ENCODE results near the gene LLGL2. TPM values are rescaled to one million over a fixed set of nuclear protein-coding genes. Genes with fewer than 3 reads are reported as not detected.

Gene LLGL2
- total RNA-seq, 1 experiment from 2014 or later, result 6.1 TPM

DNA sequence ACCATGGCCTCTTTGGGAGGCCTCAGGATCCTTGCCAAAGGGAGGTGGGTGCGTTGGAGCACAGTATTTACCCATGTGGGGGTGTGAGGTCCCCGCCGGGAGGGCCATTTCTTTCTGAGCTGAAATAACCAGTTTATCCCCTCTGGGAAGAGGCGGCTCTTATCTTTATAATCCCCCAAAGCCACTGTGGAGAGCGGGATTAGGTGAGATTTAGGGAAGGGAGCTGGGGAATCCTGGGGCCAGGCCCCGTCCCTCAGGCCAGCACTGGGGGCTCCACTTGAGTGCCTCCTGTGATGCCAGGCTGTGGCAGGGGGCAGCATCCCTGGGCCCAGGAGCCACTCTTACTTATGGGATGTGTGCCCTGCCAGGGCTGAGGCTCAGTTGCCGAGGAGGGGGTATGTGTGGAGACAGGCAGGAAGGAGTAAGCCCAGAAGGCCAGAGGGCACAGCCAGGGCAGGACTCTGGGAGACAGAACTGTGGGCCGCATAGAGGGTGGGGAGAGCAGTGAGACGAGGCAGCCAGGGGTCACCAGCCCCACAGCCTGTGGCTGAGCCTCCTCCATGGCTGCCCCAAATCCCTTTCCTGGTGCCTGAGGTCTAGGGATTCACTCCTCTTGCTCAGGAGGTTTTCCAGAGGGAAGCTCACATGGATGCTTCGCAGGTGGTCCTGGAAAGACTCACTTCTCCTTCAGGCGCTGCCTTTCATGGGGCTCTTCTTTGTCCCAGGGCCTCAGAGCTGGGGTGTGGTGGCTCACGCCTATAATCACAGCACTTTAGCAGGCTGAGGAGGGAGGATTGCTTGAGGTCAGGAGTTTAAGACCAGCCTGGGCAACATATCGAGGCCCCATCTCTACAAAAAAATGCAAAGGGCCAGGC, 44.1 kb upstream of the LLGL2 start:
- Histone ChIP-seq H3K4me1 (ENCODE audit: low read length) (no peaks in the 10 kb centered on the region), H3K79me2 (ENCODE audit: low read length) (no peaks in the 10 kb centered on the region), H3K9me3 (ENCODE audit: low read length) (no peaks in the 10 kb centered on the region), H4K20me1 (ENCODE audit: insufficient read depth, low read depth, low read length) (no peaks in the 10 kb centered on the region), H2AFZ (ENCODE audit: low read length) (no peak overlapping the region), H3K27me3 (ENCODE audit: low read length) (no peaks in the 10 kb centered on the region), H3K27ac (ENCODE audit: low read length) (no peak overlapping the region), H3K4me2 (ENCODE audit: low read depth, low read length, poor library complexity, severe bottlenecking) (no peak overlapping the region), H3K9me2 (replicated peaks; ENCODE audit: insufficient read depth, low read length) (no peaks in the 10 kb centered on the region), H3K9ac (ENCODE audit: low read length) (no peak overlapping the region), H3K36me3 (ENCODE audit: insufficient read depth, low read length) (no peaks in the 10 kb centered on the region), H3K4me3 (ENCODE audit: low read length) (no peak overlapping the region)
- no peak for DNase-seq

DNA sequence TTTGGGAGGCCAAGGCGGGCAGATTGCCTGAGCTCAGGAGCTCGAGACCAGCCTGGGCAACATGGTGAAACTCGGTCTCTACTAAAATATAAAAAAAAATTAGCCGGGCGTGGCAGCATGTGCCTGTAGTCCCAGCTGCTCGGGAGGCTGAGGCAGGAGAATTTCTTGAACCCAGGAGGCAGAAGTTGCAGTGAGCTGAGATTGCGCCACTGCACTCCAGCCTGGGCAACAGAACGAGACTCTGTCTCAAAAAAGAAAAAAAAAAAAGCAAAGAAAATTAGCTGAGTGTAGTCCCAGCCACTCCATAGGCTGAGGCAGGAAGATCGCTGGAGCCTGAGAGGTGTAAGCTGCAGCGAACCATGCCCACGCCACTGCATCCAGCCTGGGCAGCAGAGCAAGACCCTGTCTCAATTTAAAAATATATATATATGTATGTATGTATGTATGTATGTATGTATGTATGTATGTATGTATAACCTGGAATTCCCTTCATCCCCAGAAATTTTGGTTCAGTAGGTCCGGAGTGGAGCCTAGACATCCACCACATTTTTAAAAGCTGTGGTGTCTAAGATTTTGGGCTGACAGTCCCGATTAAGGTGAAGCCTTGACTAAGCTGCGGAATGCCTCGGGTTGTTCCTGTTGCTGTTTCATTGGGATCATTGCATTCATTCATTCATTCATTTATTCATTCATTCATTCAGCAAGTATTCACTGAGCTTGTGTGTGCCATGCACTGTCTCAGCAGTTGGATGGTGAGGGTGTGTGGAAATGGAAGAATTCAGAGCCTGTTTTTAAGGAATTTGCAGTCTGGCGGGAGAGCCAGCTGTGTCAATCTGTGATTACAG, 43.2 kb upstream of the LLGL2 start:
- no peak overlapping the region for H3K4me3 ChIP-seq (ENCODE audit: low read length)
- no peak overlapping the region for H2AFZ ChIP-seq (ENCODE audit: low read length)
- no peaks in the 10 kb centered on the region for H3K27me3 ChIP-seq (ENCODE audit: low read length)
- H3K4me1 ChIP-seq (ENCODE audit: low read length), result peaks cover 4% of the 10 kb centered on the region
- H3K9me3 ChIP-seq (ENCODE audit: low read length), result no peaks in the 10 kb centered on the region
- H3K4me2 ChIP-seq (ENCODE audit: low read depth, low read length, poor library complexity, severe bottlenecking), result no peak overlapping the region
- H3K9me2 ChIP-seq (replicated peaks; ENCODE audit: insufficient read depth, low read length), result no peaks in the 10 kb centered on the region
- no peaks in the 10 kb centered on the region for H3K79me2 ChIP-seq (ENCODE audit: low read length)
- H4K20me1 ChIP-seq (ENCODE audit: insufficient read depth, low read depth, low read length), result no peaks in the 10 kb centered on the region
- no peak for DNase-seq
- H3K36me3 ChIP-seq (ENCODE audit: insufficient read depth, low read length), result no peaks in the 10 kb centered on the region
- H3K9ac ChIP-seq (ENCODE audit: low read length), result no peak overlapping the region
- H3K27ac ChIP-seq (ENCODE audit: low read length), result no peak overlapping the region

DNA sequence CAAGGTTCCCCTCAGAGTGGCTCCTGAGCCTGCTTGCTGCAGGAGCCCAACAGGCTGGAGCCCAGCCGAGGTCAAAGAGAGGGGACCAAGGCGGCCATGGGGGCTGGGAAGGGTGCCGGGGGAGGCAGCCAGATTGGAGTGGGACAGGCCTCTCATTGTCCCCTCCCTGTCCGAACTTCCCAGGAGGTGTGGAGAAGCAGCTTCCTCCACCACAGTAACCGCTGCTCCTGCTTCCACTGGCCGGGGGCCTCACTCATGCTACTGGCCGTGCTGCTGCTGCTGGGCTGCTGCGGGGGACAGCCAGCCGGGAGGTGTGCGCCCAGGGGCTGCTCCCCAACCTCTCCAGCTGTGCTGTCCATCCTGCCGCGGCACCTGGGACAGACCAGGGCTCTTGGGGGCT, 39.8 kb upstream of the LLGL2 start:
- Histone ChIP-seq H3K79me2 (ENCODE audit: low read length) (no peaks in the 10 kb centered on the region), H3K4me1 (ENCODE audit: low read length) (peaks cover 11% of the 10 kb centered on the region), H3K4me3 (ENCODE audit: low read length) (no peak overlapping the region), H3K27me3 (ENCODE audit: low read length) (no peaks in the 10 kb centered on the region), H3K9me2 (replicated peaks; ENCODE audit: insufficient read depth, low read length) (no peaks in the 10 kb centered on the region), H3K27ac (ENCODE audit: low read length) (no peak overlapping the region), H3K36me3 (ENCODE audit: insufficient read depth, low read length) (no peaks in the 10 kb centered on the region), H3K9me3 (ENCODE audit: low read length) (no peaks in the 10 kb centered on the region), H2AFZ (ENCODE audit: low read length) (no peak overlapping the region), H3K9ac (ENCODE audit: low read length) (no peak overlapping the region), H4K20me1 (ENCODE audit: insufficient read depth, low read depth, low read length) (no peaks in the 10 kb centered on the region), H3K4me2 (ENCODE audit: low read depth, low read length, poor library complexity, severe bottlenecking) (no peak overlapping the region)
- DNase-seq, result no peak

DNA sequence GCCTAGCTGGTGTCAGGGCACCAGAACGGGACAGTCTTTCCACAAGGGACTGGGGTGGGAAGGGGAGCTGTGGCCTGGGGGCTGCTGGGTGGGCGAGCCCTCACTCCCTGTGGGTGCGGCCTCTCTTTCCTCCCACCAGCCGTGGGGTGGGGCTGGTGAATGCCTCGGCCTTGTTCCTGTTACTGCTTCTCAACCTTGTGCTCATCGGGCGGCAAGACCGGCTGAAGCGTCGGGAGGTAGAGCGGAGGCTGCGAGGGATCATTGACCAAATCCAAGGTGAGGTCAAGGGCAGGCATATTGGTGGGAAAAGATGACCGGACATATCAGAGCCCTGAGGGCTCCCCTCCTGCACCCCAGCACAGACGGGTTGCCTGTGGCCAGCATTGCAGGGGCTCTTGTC, 39.3 kb upstream of the LLGL2 start:
- DNase-seq, result no peak
- Histone ChIP-seq H3K27ac (ENCODE audit: low read length) (no peak overlapping the region), H3K27me3 (ENCODE audit: low read length) (no peaks in the 10 kb centered on the region), H4K20me1 (ENCODE audit: insufficient read depth, low read depth, low read length) (no peaks in the 10 kb centered on the region), H3K4me2 (ENCODE audit: low read depth, low read length, poor library complexity, severe bottlenecking) (no peak overlapping the region), H3K36me3 (ENCODE audit: insufficient read depth, low read length) (no peaks in the 10 kb centered on the region), H3K9ac (ENCODE audit: low read length) (no peak overlapping the region), H3K9me2 (replicated peaks; ENCODE audit: insufficient read depth, low read length) (no peaks in the 10 kb centered on the region), H3K9me3 (ENCODE audit: low read length) (no peaks in the 10 kb centered on the region), H3K4me3 (ENCODE audit: low read length) (no peak overlapping the region), H2AFZ (ENCODE audit: low read length) (no peak overlapping the region), H3K4me1 (ENCODE audit: low read length) (peaks cover 11% of the 10 kb centered on the region), H3K79me2 (ENCODE audit: low read length) (no peaks in the 10 kb centered on the region)

DNA sequence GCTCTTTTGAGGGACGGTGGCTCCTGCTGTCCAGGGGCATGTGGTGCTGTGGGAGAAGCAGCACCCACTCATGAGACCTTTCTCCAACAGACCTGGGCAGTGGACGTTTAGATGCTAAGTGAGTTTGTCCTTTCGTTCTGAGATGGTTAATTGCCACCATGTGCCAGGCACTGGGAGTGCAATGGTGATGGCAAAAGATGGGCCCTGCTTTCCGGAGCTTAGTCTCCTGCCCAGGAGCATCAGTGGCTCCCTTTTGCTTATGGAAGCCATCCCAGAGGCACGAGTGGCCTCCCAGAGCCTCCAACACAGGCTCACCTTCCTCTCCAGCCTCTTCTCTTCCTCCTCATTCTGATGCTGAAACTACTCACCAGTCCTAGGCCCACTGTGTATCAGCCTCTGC, 38.5 kb upstream of the LLGL2 start:
- H3K4me1 ChIP-seq (ENCODE audit: low read length), result peaks cover 11% of the 10 kb centered on the region
- no peaks in the 10 kb centered on the region for H3K36me3 ChIP-seq (ENCODE audit: insufficient read depth, low read length)
- no peak overlapping the region for H3K4me2 ChIP-seq (ENCODE audit: low read depth, low read length, poor library complexity, severe bottlenecking)
- H3K9ac ChIP-seq (ENCODE audit: low read length), result no peak overlapping the region
- no peak overlapping the region for H3K27ac ChIP-seq (ENCODE audit: low read length)
- no peak overlapping the region for H3K4me3 ChIP-seq (ENCODE audit: low read length)
- no peak overlapping the region for H2AFZ ChIP-seq (ENCODE audit: low read length)
- no peaks in the 10 kb centered on the region for H3K79me2 ChIP-seq (ENCODE audit: low read length)
- no peaks in the 10 kb centered on the region for H3K27me3 ChIP-seq (ENCODE audit: low read length)
- H4K20me1 ChIP-seq (ENCODE audit: insufficient read depth, low read depth, low read length), result no peaks in the 10 kb centered on the region
- no peaks in the 10 kb centered on the region for H3K9me3 ChIP-seq (ENCODE audit: low read length)
- H3K9me2 ChIP-seq (replicated peaks; ENCODE audit: insufficient read depth, low read length), result no peaks in the 10 kb centered on the region
- no peak for DNase-seq

DNA sequence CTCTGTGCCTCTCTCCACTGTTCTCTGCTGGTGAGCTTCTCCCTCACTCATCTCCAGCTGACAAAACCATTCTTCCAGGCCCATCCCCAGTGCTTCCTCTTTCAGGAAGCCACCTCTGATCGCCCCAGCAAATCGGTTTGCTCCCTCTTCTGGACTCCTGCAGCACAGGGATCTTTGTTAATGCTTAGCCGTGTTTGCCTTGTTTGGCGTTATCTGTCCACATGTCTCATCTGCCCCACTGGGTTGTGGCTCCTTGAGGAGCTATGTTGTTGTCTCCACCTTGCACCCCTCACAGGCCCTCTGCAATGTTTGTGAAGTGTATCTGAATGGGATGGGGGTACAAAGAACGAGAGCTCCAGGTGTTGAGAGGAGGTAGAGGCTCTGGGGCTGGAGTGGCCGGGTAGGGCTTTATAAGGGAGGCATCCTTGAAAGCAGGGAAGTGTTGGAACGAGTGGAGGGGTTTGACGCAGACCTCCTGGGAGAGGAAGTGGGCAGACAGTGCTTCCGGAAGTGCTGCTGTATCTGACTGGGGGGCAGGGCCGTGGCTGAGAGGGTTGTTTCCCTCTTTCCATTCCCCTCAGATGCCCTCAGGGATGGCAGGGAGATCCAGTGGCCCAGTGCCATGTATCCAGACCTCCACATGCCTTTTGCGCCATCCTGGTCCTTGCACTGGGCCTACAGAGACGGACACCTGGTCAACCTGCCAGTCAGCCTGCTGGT, 38.0 kb upstream of the LLGL2 start:
- Histone ChIP-seq H3K27ac (ENCODE audit: low read length) (peak overlapping the region; percentile 10; the same call in 1 of the 2 replicates), H3K9me3 (ENCODE audit: low read length) (no peaks in the 10 kb centered on the region), H4K20me1 (ENCODE audit: insufficient read depth, low read depth, low read length) (no peaks in the 10 kb centered on the region), H3K4me3 (ENCODE audit: low read length) (no peak overlapping the region), H3K27me3 (ENCODE audit: low read length) (no peaks in the 10 kb centered on the region), H3K4me1 (ENCODE audit: low read length) (peaks cover 11% of the 10 kb centered on the region), H3K9me2 (replicated peaks; ENCODE audit: insufficient read depth, low read length) (no peaks in the 10 kb centered on the region), H3K9ac (ENCODE audit: low read length) (peak overlapping the region; percentile 31; the same call in 1 of the 2 replicates), H2AFZ (ENCODE audit: low read length) (peak overlapping the region; percentile 68; the same call in 1 of the 2 replicates), H3K4me2 (ENCODE audit: low read depth, low read length, poor library complexity, severe bottlenecking) (peak overlapping the region; percentile 33), H3K36me3 (ENCODE audit: insufficient read depth, low read length) (no peaks in the 10 kb centered on the region), H3K79me2 (ENCODE audit: low read length) (no peaks in the 10 kb centered on the region)
- DNase-seq, result peak; percentile 66

DNA sequence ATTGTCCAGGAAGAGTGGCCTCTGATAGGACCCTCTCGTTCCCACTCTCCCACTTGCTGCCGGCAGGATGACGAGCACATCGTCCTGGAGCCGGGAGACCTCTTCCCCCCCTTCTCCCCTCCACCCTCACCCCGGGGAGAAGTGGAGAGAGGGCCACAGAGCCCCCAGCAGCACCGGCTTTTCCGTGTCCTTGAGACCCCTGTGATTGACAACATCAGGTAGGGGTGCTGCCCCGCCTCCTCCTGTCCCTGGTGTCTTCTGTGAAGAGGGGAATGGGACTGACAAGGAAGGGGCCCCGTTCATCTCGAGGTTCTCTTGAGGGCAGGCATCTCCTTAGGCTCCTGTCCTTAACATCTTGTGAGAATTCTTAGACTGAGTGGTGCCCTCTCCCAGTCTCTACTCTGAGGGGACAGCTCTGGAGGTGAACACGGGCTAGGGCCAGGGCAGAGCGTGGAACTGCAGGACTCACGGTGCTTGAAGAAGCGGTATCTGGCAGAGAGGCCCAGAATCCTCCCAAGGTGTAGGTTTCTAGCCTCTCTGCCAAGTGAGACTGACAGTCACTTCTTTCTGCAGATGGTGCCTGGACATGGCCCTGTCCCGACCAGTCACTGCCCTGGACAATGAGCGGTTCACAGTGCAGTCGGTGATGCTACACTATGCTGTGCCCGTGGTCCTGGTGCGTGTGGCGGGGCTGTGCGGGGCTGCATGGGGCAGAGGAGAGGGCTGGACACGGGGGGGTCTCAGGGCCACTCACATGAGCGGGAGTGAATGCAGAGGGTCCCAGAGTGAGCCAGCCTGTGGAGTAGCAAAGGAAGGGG, 36.6 kb upstream of the LLGL2 start:
- Histone ChIP-seq H3K9me2 (replicated peaks; ENCODE audit: insufficient read depth, low read length) (no peaks in the 10 kb centered on the region), H3K4me3 (ENCODE audit: low read length) (no peak overlapping the region), H3K4me1 (ENCODE audit: low read length) (peaks cover 11% of the 10 kb centered on the region), H3K79me2 (ENCODE audit: low read length) (no peaks in the 10 kb centered on the region), H4K20me1 (ENCODE audit: insufficient read depth, low read depth, low read length) (no peaks in the 10 kb centered on the region), H3K9me3 (ENCODE audit: low read length) (no peaks in the 10 kb centered on the region), H3K27me3 (ENCODE audit: low read length) (no peaks in the 10 kb centered on the region), H3K4me2 (ENCODE audit: low read depth, low read length, poor library complexity, severe bottlenecking) (no peak overlapping the region), H2AFZ (ENCODE audit: low read length) (no peak overlapping the region), H3K27ac (ENCODE audit: low read length) (no peak overlapping the region), H3K9ac (ENCODE audit: low read length) (no peak overlapping the region), H3K36me3 (ENCODE audit: insufficient read depth, low read length) (no peaks in the 10 kb centered on the region)
- no peak for DNase-seq

Measured in Karpas-422 (cell line).